ENCODE measurements around the gene ALK.

GRCh38 chr2:29228947-29229346 lies 692.4 kb downstream of the ALK start:
- TF ChIP-seq CTCF (IDR thresholded peaks at IDR 0.05) = no peak
- no peak for TF ChIP-seq ZFX (IDR thresholded peaks at IDR 0.05; ENCODE audit: borderline replicate concordance)

Data from 22Rv1 (cell line).